ENCODE measurements around the gene PKP2. TPM values are rescaled to one million over a fixed set of nuclear protein-coding genes. Genes with fewer than 3 reads are reported as not detected.

The PKP2 gene
- total and polyA plus RNA-seq, 2 donors (not counting 3 experiments of a cell fraction or from before 2014, with no cell fraction given): 1.4 to 6.5 TPM

GRCh38 chr12:32789446-32789845, 107.1 kb downstream of the PKP2 start:
- Histone ChIP-seq H3K36me3 (ENCODE audit: control insufficient read depth in 2 of 2, extremely low read depth in 1 of 2, insufficient read depth in 2 of 2, low read length in 2 of 2) (no peaks in the 10 kb centered on the region), H3K4me1 (ENCODE audit: control insufficient read depth, extremely low read depth, insufficient read depth, low read length) (no peaks in the 10 kb centered on the region), H3K4me3 (replicated peaks in 1 of 3; ENCODE audit: insufficient read depth in 1 of 3, low read depth in 1 of 3, low read length in 3 of 3) (no peak overlapping the region), H4K20me1 (replicated peaks; ENCODE audit: control insufficient read depth, extremely low read depth, insufficient read depth, low read length) (no peaks in the 10 kb centered on the region), H3K27me3 (ENCODE audit: control insufficient read depth in 2 of 2, insufficient read depth in 2 of 2, low read length in 2 of 2) (no peaks in the 10 kb centered on the region), H3K9ac (replicated peaks; ENCODE audit: extremely low read depth, insufficient read depth, low read length) (no peak overlapping the region), H2AFZ (ENCODE audit: low read depth, low read length) (no peak overlapping the region), H3K4me2 (ENCODE audit: insufficient read depth, low read length) (no peak overlapping the region), H3K9me1 (replicated peaks; ENCODE audit: control insufficient read depth, extremely low read depth, insufficient read depth, low read length) (no peaks in the 10 kb centered on the region), H3K9me3 (replicated peaks; ENCODE audit: control insufficient read depth, insufficient read depth, low read length) (no peaks in the 10 kb centered on the region), H3K27ac (ENCODE audit: insufficient read depth, low read depth, low read length) (no peak overlapping the region), H3K79me2 (ENCODE audit: control insufficient read depth, insufficient read depth, low read length) (no peaks in the 10 kb centered on the region)
- intact Hi-C loops (cut with micrococcal nuclease): no loop called here
- dilution Hi-C loops (cut with MboI; ENCODE audit: extremely low pct_ligation_motif_present, low sequenced_read_pairs): no loop called here
- ChIA-PET CTCF (interaction anchor here (0.7 kb wide), 1 partner anchor 19 kb away, joined by 4 read pairs; no protein-coding TSS in a partner anchor), POLR2A (no interaction called here)
- DNase-seq (ENCODE audit: low read depth, low spot score) (no peak), FAIRE-seq (no peak)
- BruUV-seq (replicated peaks): no TSS peak
- no peak for TF ChIP-seq POLR2AphosphoS5 (IDR thresholded peaks at IDR 0.05; ENCODE audit: insufficient read depth, low read depth, low read length)
- TF ChIP-seq GATA2 (IDR thresholded peaks at IDR 0.05; ENCODE audit: insufficient read depth, insufficient read length, low read depth, low read length): no peak
- no peak for TF ChIP-seq JUN (IDR thresholded peaks at IDR 0.05; ENCODE audit: borderline replicate concordance, insufficient read depth, insufficient read length, low read depth)

- H2AFZ ChIP-seq (ENCODE audit: low read depth, low read length): no peak overlapping the region
- ChIA-PET POLR2A (no interaction called here), CTCF (no interaction called here)
- no peaks in the 10 kb centered on the region for H3K79me2 ChIP-seq (ENCODE audit: control insufficient read depth, insufficient read depth, low read length)
- no peak overlapping the region for H3K4me3 ChIP-seq (replicated peaks in 1 of 3; ENCODE audit: insufficient read depth in 1 of 3, low read depth in 1 of 3, low read length in 3 of 3)
- dilution Hi-C loops (cut with MboI; ENCODE audit: extremely low pct_ligation_motif_present, low sequenced_read_pairs) (no loop called here), intact Hi-C loops (cut with micrococcal nuclease) (no loop called here)
- no TSS peak for BruUV-seq (replicated peaks)
- no peaks in the 10 kb centered on the region for H3K27me3 ChIP-seq (ENCODE audit: control insufficient read depth in 2 of 2, insufficient read depth in 2 of 2, low read length in 2 of 2)
- H3K36me3 ChIP-seq (ENCODE audit: control insufficient read depth in 2 of 2, extremely low read depth in 1 of 2, insufficient read depth in 2 of 2, low read length in 2 of 2): no peaks in the 10 kb centered on the region
- H3K9me3 ChIP-seq (replicated peaks; ENCODE audit: control insufficient read depth, insufficient read depth, low read length): no peaks in the 10 kb centered on the region
- no peak overlapping the region for H3K27ac ChIP-seq (ENCODE audit: insufficient read depth, low read depth, low read length)
- no peaks in the 10 kb centered on the region for H3K4me1 ChIP-seq (ENCODE audit: control insufficient read depth, extremely low read depth, insufficient read depth, low read length)
- H4K20me1 ChIP-seq (replicated peaks; ENCODE audit: control insufficient read depth, extremely low read depth, insufficient read depth, low read length): no peaks in the 10 kb centered on the region
- DNase-seq (ENCODE audit: low read depth, low spot score) (no peak), FAIRE-seq (no peak)
- H3K9ac ChIP-seq (replicated peaks; ENCODE audit: extremely low read depth, insufficient read depth, low read length): no peak overlapping the region
- no peaks in the 10 kb centered on the region for H3K9me1 ChIP-seq (replicated peaks; ENCODE audit: control insufficient read depth, extremely low read depth, insufficient read depth, low read length)
- TF ChIP-seq EZH2 (IDR thresholded peaks at IDR 0.05; ENCODE audit: borderline replicate concordance, low read depth, low read length, severe bottlenecking): no peak
- TF ChIP-seq GATA2 (IDR thresholded peaks at IDR 0.05; ENCODE audit: insufficient read depth, insufficient read length, low read depth, low read length): no peak
- TF ChIP-seq JUN (IDR thresholded peaks at IDR 0.05; ENCODE audit: borderline replicate concordance, insufficient read depth, insufficient read length, low read depth): no peak
- no peak for TF ChIP-seq POLR2A (IDR thresholded peaks at IDR 0.05; ENCODE audit: low read depth, low read length)
- TF ChIP-seq CTCF (IDR thresholded peaks at IDR 0.05; ENCODE audit: extremely low read depth in 1 of 2, insufficient read depth in 1 of 2, low read depth in 1 of 2, low read length in 2 of 2): no peak
- no peak for TF ChIP-seq FOS (IDR thresholded peaks at IDR 0.05; ENCODE audit: borderline replicate concordance, insufficient read depth, low read length)
- no peak for TF ChIP-seq POLR2AphosphoS5 (IDR thresholded peaks at IDR 0.05; ENCODE audit: insufficient read depth, low read depth, low read length)
- no peak for TF ChIP-seq MAX (IDR thresholded peaks at IDR 0.05; ENCODE audit: insufficient read depth, insufficient read length)
- TF ChIP-seq MYC (IDR thresholded peaks at IDR 0.05; ENCODE audit: low read depth, low read length): no peak
- no peak overlapping the region for H3K4me2 ChIP-seq (ENCODE audit: insufficient read depth, low read length)
These were observed 108.2 kb downstream of the PKP2 start for GRCh38 chr12:32788405-32788804.
